Head of caudate nucleus (tissue), 42 donors: ENCODE measurements around the gene NEURL4.
"Not testable (repeated sequence)": the region's sequence is repeated elsewhere in the genome, so short reads cannot be mapped to it uniquely, and the experiment has no call there.

ENCODE experiments used
- DNase-seq, 42 donors: peaks; one replicate each; pipeline versions ENCODE4 v3.0.0 to v3.0.0-alpha.2; 2020 to 2021; ENCODE audit warnings: mixed read lengths in 7 of 42
- intact Hi-C: fragments of 100-400 bp; cut with DNase I; formaldehyde crosslinking; loops from one replicate; pipeline ENCODE4 v1.15.0; 2022

The NEURL4 gene

GRCh38 chr17:7351665-7352502 lies 22.7 kb upstream of the NEURL4 start, which contains the start of gene KCTD11:
Gene KCTD11, plus strand, starts transcription at chr17:7352162.
- peak; percentile 75 to 95 (median 87) for DNase-seq
- intact Hi-C loops = loop anchor here (5.0 to 10.0 kb wide), 4 partner anchors 40 to 223 kb away; partner anchors contain the start of genes CD68, FGF11, PLSCR3 and TMEM102

DNA sequence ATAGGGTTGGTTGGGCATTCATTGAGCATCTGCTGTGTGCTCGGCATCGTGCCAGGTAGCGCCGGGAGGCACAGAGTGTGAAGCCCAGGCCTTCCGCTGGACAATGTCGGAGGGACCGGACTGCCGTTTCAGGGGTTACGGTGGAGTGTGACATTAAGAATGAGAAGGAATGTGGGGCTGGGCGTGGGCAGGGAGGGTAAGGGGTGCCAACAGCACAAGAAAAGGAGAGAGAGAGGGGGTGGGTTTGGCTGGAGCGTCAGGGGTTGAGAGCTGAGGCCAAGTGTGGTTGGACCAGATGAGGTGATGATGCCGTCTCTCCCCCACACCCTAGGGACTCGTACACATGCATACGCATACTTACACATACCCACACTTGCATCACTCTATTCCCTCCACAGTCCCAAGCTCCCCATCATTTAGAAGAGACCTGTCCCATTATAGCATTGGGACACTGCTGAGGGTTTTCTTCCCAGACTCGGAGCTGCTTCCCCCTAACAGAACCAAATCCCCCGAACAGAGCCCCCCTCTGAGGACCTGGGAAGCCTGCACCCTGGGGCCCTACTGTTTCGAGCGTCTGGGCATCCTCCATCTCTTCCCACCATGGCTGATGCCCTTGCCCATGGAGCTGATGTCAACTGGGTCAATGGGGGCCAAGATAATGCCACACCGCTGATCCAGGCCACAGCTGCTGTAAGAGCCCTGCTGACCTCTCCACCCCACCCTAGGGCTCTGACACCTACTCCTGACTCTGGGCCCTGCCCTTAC lies 19.5 kb upstream of the NEURL4 start:
- DNase-seq = no peak
- intact Hi-C loops = no loop called here

- intact Hi-C loops = no loop called here
- no peak for DNase-seq
Measured at GRCh38 chr17:7347630-7348477, 18.7 kb upstream of the NEURL4 start.

- intact Hi-C loops = no loop called here
- peak in 1 of 42 donors; percentile 4 for DNase-seq
Measured at GRCh38 chr17:7346761-7347614, 17.9 kb upstream of the NEURL4 start.

- intact Hi-C loops = no loop called here
- DNase-seq = no peak
Measured at GRCh38 chr17:7343250-7343649, 14.1 kb upstream of the NEURL4 start.

DNA sequence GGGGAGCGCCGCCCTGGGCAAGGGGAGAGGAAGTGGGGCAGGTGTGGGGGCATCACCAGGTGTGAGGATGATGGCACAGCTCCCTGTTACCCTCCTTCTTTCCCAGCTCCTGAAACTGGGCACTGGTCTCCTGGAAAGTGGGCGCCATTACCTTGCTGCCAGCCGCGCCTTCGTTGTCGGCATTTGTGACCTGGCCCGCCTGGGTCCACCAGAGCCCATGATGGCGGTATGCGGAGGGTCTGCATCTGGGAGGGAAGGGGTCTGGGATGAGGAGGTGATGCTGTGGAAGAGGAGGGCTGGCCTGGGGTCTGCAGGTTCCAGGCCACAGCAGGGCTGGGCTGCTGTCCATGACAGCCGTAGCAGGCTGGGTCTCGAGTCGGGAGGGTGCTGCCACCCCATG lies 12.7 kb upstream of the NEURL4 start:
- DNase-seq = no peak
- intact Hi-C loops = no loop called here

- no peak for DNase-seq
- intact Hi-C loops = no loop called here
Measured at GRCh38 chr17:7340179-7340578, 11.0 kb upstream of the NEURL4 start.

- intact Hi-C loops, DNase-seq: not testable (repeated sequence)
Measured at GRCh38 chr17:7337600-7337999, 8.5 kb upstream of the NEURL4 start.

DNA sequence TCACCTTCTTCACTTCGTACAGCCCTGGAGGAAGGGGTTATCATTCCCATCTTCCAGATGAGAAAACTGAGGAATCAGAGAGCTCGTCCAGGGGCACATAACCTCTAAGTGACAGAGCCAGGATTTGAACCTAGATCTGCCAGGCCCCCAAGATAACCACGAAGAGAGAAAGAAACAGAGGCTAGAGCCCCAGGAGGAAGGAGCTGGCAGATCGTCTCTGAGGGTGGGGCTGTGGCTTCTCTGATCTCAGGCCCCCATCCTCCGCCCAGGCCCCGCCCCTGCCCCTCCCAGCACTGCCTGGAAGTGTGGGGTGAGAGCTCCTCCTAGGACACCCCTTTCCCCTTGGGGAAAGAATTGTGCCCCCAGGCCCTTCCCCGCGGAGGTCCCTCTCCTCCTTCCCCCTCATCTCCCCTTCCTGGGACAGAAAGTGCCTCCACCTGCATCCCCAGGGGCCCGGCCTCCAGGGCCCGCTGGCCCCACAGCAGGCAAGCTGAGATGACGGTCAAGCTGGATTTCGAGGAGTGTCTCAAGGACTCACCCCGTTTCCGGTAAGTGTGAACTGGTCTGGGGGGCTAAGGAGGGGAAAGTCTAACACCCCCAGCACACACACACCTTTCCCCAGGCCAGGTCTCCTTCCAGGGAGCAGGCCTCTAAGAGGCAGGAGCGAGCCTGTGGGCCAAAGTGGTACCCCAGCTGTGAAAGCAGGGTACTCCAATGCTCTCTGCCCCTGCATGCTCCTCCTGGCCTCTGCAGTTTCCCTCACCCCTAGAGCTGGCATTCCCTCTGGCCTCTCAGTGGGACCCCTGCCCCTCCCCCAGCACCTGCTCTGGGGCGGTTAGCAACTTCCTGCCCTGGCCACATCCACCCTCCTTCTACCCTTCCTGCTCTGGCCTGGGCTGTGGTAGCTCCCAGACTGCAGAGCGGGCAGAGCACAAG lies 7.4 kb upstream of the NEURL4 start, which contains the start of gene ACAP1:
Gene ACAP1 (plus strand): TSS at position 290 of the 936 bp plus-strand sequence. CDS start 206 bp downstream, at position 496.
- DNase-seq = peak in 1 of 42 donors; percentile 35

DNA sequence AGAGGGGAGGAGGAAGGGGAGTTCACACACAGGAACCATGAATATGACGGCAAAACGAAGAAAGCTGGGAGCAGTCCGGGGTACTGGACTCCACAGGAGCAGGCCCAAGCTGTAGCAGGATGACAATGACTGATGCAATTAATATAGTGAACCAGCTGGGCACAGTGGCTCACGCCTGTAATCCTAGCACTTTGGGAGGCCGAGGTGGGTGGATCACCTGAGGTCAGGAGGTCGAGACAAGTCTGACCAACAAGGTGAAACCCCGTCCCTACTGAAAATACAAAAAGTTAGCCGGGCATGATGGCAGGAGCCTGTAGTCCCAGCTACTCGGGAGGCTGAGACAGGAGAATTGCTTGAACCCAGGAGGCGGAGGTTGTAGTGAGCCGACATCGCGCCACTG lies 6.6 kb upstream of the NEURL4 start:
- DNase-seq, intact Hi-C loops: not testable (repeated sequence)

More for the DNA sequence above, 7.4 kb upstream of the NEURL4 start, which contains the start of gene ACAP1:
- intact Hi-C loops = no loop called here

GRCh38 chr17:7334938-7335538 lies 5.9 kb upstream of the NEURL4 start:
- DNase-seq = no peak
- intact Hi-C loops = no loop called here

- intact Hi-C loops, DNase-seq: not testable (repeated sequence)
Measured at GRCh38 chr17:7332600-7333069, 3.5 kb upstream of the NEURL4 start.

DNA sequence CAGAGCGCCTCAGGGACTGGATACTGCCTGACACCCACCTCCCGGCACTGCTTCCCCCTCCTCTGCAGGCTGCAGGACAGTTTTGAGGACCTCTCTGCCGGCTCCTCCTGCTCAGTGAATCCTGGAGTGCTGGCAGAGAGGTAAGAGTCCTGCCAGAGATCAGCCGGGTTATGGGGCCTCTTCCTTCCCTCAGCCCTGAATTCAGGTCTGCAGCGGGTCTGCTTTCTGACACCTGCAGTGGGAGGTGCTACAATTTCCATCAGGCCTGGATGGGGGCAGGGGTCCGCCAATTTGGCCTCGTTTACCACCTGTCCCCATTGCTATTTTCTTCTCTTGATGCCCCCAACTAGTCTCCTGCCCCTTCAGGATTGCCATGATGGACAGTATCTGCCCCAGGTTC lies 3.0 kb upstream of the NEURL4 start:
- DNase-seq = no peak
- intact Hi-C loops = no loop called here

- DNase-seq = no peak
- intact Hi-C loops = no loop called here
Measured at GRCh38 chr17:7330638-7331015, 1.5 kb upstream of the NEURL4 start.

- intact Hi-C loops = no loop called here
Measured at GRCh38 chr17:7329997-7330637, 982 bp upstream of the NEURL4 start.

DNA sequence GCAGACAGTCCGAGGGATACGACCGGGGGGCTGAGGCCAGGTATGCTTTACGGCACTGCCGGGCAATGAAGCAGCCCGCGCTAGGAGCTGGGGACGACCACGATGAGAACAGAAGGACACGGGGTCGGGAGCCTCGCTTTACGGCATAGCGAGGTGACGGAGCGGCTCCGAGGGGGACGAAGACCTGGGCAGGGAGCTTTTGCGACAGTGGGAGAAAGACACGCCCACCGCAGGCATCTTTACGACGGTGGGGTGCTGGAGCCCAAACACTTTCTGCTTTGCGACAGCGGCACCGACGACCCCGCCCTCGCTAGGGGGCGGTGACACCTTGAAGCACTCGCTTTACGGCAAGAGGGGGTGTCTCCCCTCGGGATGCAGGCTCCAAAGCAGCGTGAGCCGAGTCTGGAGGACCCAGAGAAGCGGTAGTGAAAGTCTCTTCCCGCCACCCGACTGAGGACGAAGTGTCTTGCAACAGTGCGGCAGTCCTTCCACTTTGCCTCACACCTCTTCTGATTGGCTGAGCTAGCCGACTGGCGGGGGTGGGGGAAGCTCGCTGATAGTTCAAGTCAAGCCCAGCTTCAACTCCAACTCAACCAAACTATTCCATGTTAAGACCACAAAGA lies 350 bp upstream of the NEURL4 start:
- peak; percentile 93 to 99 (median 97) for DNase-seq
- intact Hi-C loops = no loop called here

More at GRCh38 chr17:7329997-7330637, 982 bp upstream of the NEURL4 start:
- peak; percentile 59 to 91 (median 80) for DNase-seq
